Esophagus squamous epithelium (tissue), 5 donors: ENCODE measurements around the gene BCL7C. TPM values are rescaled to one million over a fixed set of nuclear protein-coding genes. Genes with fewer than 3 reads are reported as not detected.

Experiments used
- DNase-seq: peaks from one replicate; lab custom pipeline; 2025; lab: John Stamatoyannopoulos, UW
- H3K27ac ChIP-seq, 4 donors: fragments of 200-600 bp; sonication (generic); one replicate each; pipeline ENCODE4 v1.5.1; 2016 to 2019; ENCODE audit warnings: mild to moderate bottlenecking in 1 of 4
- H3K27me3 ChIP-seq, 4 donors: fragments of 200-600 bp; sonication (generic); 1 replicate in 3 of 4; 2 replicates in 1 of 4; pipeline versions ENCODE4 v1.5.1 to v1.6.0; 2017 to 2021; ENCODE audit warnings: antibody characterized with exemption in 1 of 4
- H3K36me3 ChIP-seq, 3 donors: fragments of 200-600 bp; sonication (generic); one replicate each; pipeline ENCODE4 v1.5.1; 2016 to 2019
- H3K4me1 ChIP-seq, 3 donors: fragments of 200-600 bp; sonication (generic); one replicate each; pipeline ENCODE4 v1.5.1; 2017 to 2019
- H3K4me3 ChIP-seq, 4 donors: fragments of 200-600 bp; sonication (generic); 1 replicate in 3 of 4; 2 replicates in 1 of 4; pipeline ENCODE4 v1.5.1; 2016 to 2019; ENCODE audit warnings: mild to moderate bottlenecking in 2 of 4, moderate library complexity in 1 of 4
- H3K9me3 ChIP-seq, 3 donors: fragments of 200-600 bp; sonication (generic); one replicate each; pipeline ENCODE4 v1.5.1; 2016 to 2019
- CTCF ChIP-seq, 6 experiments: fragments of 450-650 bp in 4 of 6; fragments of 200-600 bp in 2 of 6; sonication (generic) in 2 of 6; IDR thresholded peaks; one replicate each; pipeline ENCODE4 v1.5.1; 2016 to 2019; ENCODE audit warnings: antibody characterized with exemption in 6 of 6, mild to moderate bottlenecking in 4 of 6, moderate library complexity in 4 of 6
- POLR2A ChIP-seq, 4 donors: fragments of 450-650 bp; IDR thresholded peaks; one replicate each; pipeline ENCODE4 v1.6.1; 2017; ENCODE audit warnings: antibody characterized with exemption in 4 of 4, mild to moderate bottlenecking in 4 of 4, moderate library complexity in 3 of 4
- WGBS, 2 donors: methylation state at CpG; one replicate each; pipeline ENCODE4 v1.1.5; 2018; 5-methylcytosine and 5-hydroxymethylcytosine counted together
- intact Hi-C: fragments of 100-400 bp; cut with DNase I; formaldehyde crosslinking; loops from one replicate; pipeline ENCODE4 v1.15.0; 2022
- total RNA-seq, 4 donors: library from RNA; depleted of rRNA; stranded (reverse); fragments of >200 nt; gene quantifications; one replicate each; pipeline ENCODE4 v1.1.0, GENCODE V29; 2016
- donor health status: DM: yes; HTN: yes; CAD: no.

BCL7C gene
- total RNA-seq, 4 donors from 2014 or later = 16.2 to 41.4 (median 25.8) TPM

- WGBS, 2 donors = 26 to 47% methylated on average over 2 to 7 of the region's 15 CpGs
- Histone ChIP-seq H3K36me3 (peaks cover under 1 to 70% (median 25%) of the 10 kb centered on the region in 3 donors), H3K9me3 (no peaks in the 10 kb centered on the region), H3K4me1 (peaks cover 22 to 54% (median 25%) of the 10 kb centered on the region in 3 donors), H3K4me3 (peak overlapping the region in 3 of 4 donors; percentile 24 to 38 (median 33)), H3K27ac (peak overlapping the region; percentile 14 to 76 (median 62)), H3K27me3 (no peaks in the 10 kb centered on the region)
- no peak for DNase-seq
- intact Hi-C loops = no loop called here
- TF ChIP-seq POLR2A (IDR thresholded peaks at IDR 0.05) (no peak), CTCF (IDR thresholded peaks at IDR 0.05) (no peak)
Observed at GRCh38 chr16:30927789-30928378, 34.0 kb upstream of the BCL7C start.

- H3K4me3 ChIP-seq = peak overlapping the region in 3 of 4 donors; percentile 24 to 38 (median 33)
- no peaks in the 10 kb centered on the region for H3K27me3 ChIP-seq
- no peak for DNase-seq
- peaks cover 0 to 63% (median 18%) of the 10 kb centered on the region in 3 donors for H3K36me3 ChIP-seq
- H3K9me3 ChIP-seq = no peaks in the 10 kb centered on the region
- WGBS, 2 donors = 81 to 89% methylated on average over 14 to 19 of the region's 22 CpGs
- peak overlapping the region; percentile 14 to 76 (median 62) for H3K27ac ChIP-seq
- intact Hi-C loops = no loop called here
- H3K4me1 ChIP-seq = peaks cover 22 to 54% (median 25%) of the 10 kb centered on the region in 3 donors
- TF ChIP-seq POLR2A (IDR thresholded peaks at IDR 0.05) = no peak
- no peak for TF ChIP-seq CTCF (IDR thresholded peaks at IDR 0.05)
Observed at GRCh38 chr16:30926937-30927788, 33.3 kb upstream of the BCL7C start.

GRCh38 chr16:30925995-30926811 is 32.3 kb upstream of the BCL7C start:
- Histone ChIP-seq H3K4me3 (no peak overlapping the region), H3K36me3 (peaks cover 0 to 53% (median 12%) of the 10 kb centered on the region in 3 donors), H3K27ac (peak overlapping the region in 1 of 4 donors; percentile 50), H3K9me3 (no peaks in the 10 kb centered on the region), H3K4me1 (peaks cover 22 to 63% (median 28%) of the 10 kb centered on the region in 3 donors), H3K27me3 (no peaks in the 10 kb centered on the region)
- no peak for DNase-seq
- WGBS, 2 donors = 63 to 68% methylated on average over 9 to 10 of the region's 10 CpGs
- intact Hi-C loops = no loop called here
- TF ChIP-seq CTCF (IDR thresholded peaks at IDR 0.05) = no peak
- TF ChIP-seq POLR2A (IDR thresholded peaks at IDR 0.05) = no peak

- intact Hi-C loops = no loop called here
- TF ChIP-seq CTCF (IDR thresholded peaks at IDR 0.05) (no peak), POLR2A (IDR thresholded peaks at IDR 0.05) (no peak)
- H3K27me3 ChIP-seq = no peaks in the 10 kb centered on the region
- H3K36me3 ChIP-seq = peaks cover 0 to 47% (median 11%) of the 10 kb centered on the region in 3 donors
- no peak overlapping the region for H3K27ac ChIP-seq
- peaks cover 22 to 66% (median 28%) of the 10 kb centered on the region in 3 donors for H3K4me1 ChIP-seq
- 74 to 78% methylated on average over 3 to 7 of the region's 26 CpGs for WGBS, 2 donors
- no peak for DNase-seq
- no peak overlapping the region for H3K4me3 ChIP-seq
- no peaks in the 10 kb centered on the region for H3K9me3 ChIP-seq
Observed at GRCh38 chr16:30925632-30925987, 31.7 kb upstream of the BCL7C start.
